T-helper 2 cell treated with Interferon-gamma antibody and Interleukin-4, amounts not matched to agents 100 ng/mL and 5 ng/mL, for 36 hours (primary cell): ENCODE results near the gene LRP10. TPM values are rescaled to one million over a fixed set of nuclear protein-coding genes. Genes with fewer than 3 reads are reported as not detected.
"Not testable (repeated sequence)": the region's sequence is repeated elsewhere in the genome, so short reads cannot be mapped to it uniquely, and the experiment has no call there.

Source experiments
- intact Hi-C: fragments of 100-400 bp; cut with micrococcal nuclease; formaldehyde crosslinking; loops from one replicate; pipeline ENCODE4 v1.15.1; 2023
- total RNA-seq: library from RNA; stranded (reverse); gene quantifications from 2 replicates; pipeline ENCODE4 v1.2.3, GENCODE V29; 2022

The LRP10 gene
- total RNA-seq, 1 donor from 2014 or later, result 51.0 TPM

- intact Hi-C loops, result no loop called here
Measured at GRCh38 chr14:22843123-22843925, 28.2 kb upstream of the LRP10 start.

- intact Hi-C loops, result no loop called here
Measured at GRCh38 chr14:22844221-22845102, 27.1 kb upstream of the LRP10 start.

DNA sequence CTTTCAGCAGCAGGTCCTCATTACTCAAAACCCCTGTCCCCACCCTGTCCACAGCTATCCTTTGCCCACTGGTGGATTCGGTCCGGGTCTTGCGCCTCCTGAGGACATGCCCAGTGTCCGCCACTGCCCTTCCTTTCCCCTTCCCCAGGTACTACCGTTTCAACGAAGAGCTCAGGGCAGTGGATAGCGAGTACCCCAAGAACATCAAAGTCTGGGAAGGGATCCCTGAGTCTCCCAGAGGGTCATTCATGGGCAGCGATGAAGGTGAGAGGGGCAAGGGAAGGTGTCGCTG lies 26.5 kb upstream of the LRP10 start:
- intact Hi-C loops, result no loop called here

GRCh38 chr14:22845821-22846625 lies 25.5 kb upstream of the LRP10 start:
- intact Hi-C loops, result no loop called here

DNA sequence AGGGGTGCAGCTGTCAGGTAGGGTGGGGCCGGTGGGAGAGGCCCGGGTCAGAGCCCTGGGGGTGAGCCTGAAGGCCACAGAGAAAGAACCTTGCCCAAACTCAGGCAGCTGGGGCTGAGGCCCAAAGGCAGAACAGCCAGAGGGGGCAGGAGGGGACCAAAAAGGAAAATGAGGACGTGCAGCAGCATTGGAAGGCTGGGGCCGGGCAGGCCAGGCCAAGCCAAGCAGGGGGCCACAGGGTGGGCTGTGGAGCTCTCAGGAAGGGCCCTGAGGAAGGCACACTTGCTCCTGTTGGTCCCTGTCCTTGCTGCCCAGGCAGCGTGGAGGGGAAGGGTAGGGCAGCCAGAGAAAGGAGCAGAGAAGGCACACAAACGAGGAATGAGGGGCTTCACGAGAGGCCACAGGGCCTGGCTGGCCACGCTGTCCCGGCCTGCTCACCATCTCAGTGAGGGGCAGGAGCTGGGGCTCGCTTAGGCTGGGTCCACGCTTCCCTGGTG lies 24.7 kb upstream of the LRP10 start:
- intact Hi-C loops, result no loop called here

DNA sequence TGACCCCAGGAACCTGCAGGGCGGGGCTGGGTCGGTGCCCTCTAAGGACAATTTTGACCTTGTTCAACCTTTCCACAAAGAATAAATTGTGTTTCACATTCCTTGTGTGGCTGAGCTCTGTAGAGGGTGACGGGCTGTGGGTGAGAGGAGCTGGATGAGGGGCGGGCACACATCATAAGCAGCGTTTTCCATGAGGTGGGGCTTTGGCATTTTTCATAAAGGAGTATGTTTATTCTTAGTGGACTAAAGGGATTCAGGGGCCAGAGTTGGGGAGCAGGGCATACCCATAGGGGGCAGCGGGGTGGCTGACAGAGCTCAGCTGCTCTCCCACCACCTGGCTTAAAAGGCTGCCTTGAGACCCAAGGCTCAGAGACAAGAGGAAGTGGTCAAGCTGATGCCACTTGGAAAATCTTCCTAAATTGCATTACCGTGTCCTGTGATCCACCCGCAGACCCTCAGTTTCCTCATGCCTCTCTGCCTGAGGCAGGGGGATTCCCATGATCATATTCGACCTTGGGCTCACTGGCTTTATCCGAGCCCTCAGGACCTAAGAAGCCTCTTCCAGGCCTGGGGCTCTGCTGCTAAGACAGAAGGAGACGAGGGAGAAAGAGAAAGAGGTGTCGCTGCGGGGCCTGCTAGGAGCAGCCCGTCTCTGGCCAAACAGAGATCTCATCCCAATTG lies 23.7 kb upstream of the LRP10 start:
- intact Hi-C loops, result no loop called here

DNA sequence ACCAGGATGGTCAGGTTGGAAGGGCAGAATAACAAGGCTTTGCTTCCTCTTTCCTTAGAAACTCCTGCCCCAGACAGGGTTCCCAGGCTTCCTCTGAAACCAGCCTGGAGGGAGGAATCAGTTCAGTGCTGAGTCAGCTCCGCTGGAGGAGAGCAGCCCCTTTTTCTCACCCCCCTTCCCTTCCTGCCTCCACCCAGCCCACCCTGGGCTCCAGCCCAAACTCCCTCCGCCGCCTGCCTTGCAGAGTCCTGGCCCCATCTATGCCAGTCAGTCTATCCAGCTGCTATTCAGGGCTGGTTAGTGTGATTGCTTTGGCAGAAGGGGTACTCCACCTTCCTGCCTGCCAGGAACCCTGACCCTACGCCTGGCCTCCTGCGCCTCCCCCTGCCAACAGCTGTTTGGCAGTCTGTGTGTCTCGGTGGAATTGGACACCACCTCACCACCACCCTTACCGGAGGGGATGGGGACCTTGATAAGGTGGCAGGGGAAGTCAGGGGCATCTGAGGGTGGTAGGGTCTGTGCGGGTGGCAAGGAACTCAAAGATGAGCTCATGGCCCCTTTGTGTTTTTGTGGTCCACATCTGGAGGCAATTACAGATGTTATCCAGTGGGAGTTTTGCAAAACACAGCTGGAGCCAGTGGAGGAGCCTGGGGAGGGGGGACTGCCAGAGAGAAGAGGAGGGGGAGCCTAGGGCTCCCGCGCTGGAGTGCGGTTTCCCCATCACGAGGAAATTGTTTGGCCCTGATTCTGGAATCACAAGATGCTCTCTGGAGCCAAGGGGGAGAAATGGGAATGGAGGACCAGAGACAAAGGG lies 23.0 kb upstream of the LRP10 start:
- intact Hi-C loops, result no loop called here

- intact Hi-C loops, result no loop called here
Measured at GRCh38 chr14:22849212-22849819, 22.2 kb upstream of the LRP10 start.

GRCh38 chr14:22850944-22851764 lies 20.4 kb upstream of the LRP10 start:
- intact Hi-C loops, result loop anchor here (5.0 to 10.0 kb wide), 2 partner anchors 199 to 936 kb away; no protein-coding TSS in a partner anchor

DNA sequence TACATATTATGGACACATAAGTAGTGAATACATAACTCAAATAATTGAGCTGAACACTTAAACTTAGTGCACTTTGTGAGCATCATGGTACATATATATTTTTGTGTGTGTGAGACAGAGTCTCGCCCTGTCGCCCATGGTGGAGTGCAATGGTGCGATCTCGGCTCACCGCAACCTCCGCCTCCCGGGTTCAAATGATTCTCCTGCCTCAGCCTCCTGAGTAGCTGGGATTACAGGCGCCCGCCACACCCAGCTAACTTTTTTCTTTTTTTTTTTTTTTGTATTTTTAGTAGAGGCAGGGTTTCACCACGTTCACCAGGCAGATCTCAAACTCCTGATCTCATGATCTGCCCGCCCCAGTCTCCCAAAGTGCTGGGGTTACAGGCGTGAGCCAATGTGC lies 19.4 kb upstream of the LRP10 start:
- intact Hi-C loops, result loop anchor here (5.0 to 10.0 kb wide), 2 partner anchors 200 to 937 kb away; no protein-coding TSS in a partner anchor

GRCh38 chr14:22852599-22852939 lies 19.0 kb upstream of the LRP10 start:
- intact Hi-C loops, result loop anchor here (5.0 to 10.0 kb wide), 2 partner anchors 200 to 938 kb away; no protein-coding TSS in a partner anchor

DNA sequence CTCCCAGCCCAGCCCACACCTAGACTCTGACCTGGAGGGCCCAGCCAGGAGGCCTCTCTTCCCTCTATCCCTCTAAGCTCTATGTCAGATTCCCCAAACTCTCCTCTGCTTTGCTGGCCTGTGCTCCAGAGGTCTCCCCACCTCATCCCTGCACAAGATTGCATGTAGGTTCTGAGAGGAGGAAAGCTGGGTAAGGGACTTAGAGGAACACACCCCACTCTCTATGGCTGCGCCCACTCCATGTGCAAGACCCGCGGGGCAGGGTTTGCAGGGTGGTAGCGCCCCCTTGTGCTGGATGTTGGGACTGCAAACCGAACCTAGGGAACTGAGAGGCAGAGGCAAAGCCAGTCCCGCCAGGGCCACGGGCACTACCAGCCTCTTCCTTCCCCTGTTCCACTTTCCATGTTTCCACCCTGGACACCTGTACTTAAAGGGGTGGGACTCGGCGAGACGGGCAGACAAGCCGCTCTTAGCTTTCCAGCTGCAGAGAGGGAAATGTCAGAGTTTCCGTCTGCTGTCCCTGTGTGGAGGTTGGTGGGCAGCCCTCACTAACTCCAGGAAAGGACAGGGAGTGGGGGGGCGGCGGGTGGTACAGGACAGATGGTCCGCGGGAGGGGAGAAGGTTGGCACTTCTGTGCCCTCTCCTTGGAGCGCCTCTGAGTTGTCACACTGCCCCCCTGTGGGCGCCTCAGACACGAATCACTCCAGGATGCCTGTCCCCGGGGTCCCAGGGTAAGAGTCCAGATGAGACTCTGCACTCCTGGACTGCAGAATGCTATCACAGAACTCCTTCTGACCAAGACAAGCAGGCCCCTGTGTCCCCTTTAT lies 18.4 kb upstream of the LRP10 start:
- intact Hi-C loops, result loop anchor here (1.0 to 10.0 kb wide), 6 partner anchors 30 to 938 kb away; no protein-coding TSS in a partner anchor

DNA sequence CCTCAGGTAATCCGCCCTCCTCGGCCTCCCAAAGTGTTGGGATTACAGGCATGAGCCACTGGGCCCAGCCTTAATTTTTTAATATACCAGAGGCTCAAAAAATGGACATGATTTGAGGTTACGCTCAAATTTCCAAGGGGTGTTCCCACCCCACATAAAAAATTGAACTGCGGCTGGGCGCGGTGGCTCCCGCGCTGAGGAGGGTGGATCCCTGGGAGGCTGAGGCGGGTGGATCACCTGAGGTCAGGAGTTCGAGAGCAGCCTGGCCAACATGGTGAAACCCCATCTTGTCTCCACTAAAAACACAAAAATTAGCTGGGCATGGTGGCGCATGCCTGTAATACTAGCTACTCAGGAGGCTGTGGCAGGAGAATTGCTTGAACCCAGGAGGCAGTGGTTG lies 17.2 kb upstream of the LRP10 start:
- intact Hi-C loops, result loop anchor here (5.0 to 10.0 kb wide), 2 partner anchors 202 to 939 kb away; no protein-coding TSS in a partner anchor

DNA sequence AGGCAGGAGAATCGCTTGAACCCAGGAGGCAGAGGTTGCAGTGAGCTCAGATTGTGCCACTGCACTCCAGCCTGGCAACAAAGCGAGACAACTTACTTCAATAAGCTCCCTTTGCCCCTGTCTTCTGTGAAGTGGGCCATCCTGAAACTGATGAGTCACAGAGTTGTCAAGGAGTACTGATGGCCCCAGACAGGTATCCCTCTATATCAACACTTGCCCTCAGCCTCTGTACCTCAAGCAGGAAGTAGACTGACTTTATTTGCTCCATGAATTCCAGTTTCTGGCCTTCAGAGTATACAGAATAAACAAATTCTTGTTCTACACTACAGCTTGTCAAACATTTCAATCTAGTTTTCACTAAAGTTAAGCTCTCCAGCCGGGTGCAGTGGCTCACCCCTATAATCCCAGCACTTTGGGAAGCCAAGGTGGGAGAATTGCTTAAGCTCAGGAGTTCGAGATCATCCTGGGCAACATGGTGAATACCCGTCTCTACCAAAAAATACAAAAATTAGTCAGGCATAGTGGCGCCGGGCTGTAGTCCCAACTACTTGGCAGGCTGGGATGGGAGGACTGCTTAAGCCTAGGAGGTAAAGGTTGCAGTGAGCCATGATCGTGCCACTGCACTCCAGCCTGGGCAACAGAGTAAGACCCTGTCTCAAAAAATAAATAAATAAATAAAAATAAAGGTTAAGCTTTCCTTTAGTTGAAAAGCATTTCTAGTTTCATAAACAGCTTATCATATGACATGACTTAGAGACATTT lies 16.4 kb upstream of the LRP10 start:
- intact Hi-C loops, result loop anchor here (5.0 to 10.0 kb wide), 2 partner anchors 203 to 940 kb away; no protein-coding TSS in a partner anchor

DNA sequence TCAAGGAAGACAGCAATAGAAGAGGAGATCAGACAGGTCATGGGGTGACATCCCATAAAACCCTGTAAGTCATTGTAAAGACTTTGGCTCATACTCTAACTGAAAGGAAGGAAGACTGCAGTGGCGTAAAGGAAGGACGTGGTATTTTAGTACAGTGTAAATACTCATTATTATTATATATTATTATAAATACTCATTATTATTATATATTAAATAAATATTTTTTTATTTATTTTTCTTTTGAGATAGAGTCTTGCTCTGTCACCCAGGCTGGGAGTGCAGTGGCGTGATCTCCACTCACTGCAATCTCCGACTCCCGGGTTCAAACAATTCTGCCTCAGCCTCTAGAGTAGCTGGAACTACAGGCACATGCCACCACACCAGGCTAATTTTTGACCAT lies 15.1 kb upstream of the LRP10 start:
- intact Hi-C loops, result loop anchor here (10.0 kb wide), 1 partner anchor 942 kb away; no protein-coding TSS in a partner anchor

GRCh38 chr14:22860377-22860776 lies 11.2 kb upstream of the LRP10 start:
- intact Hi-C loops, result not testable (repeated sequence)

GRCh38 chr14:22861651-22862050 lies 9.9 kb upstream of the LRP10 start:
- intact Hi-C loops, result no loop called here
